HG02759 (cell line): Measurements from ENCODE around the gene PLAC8L1.
"Not testable (repeated sequence)": the region's sequence is repeated elsewhere in the genome, so short reads cannot be mapped to it uniquely, and the experiment has no call there.

ENCODE experiments used
- ATAC-seq: cut with Tn5 transposase; IDR thresholded peaks from one replicate; pipeline ENCODE4 v1.9.1; 2021; ENCODE audit warnings: mild to moderate bottlenecking, moderate library complexity; ENCODE audit not compliant: unreplicated experiment

PLAC8L1 gene, protein sequence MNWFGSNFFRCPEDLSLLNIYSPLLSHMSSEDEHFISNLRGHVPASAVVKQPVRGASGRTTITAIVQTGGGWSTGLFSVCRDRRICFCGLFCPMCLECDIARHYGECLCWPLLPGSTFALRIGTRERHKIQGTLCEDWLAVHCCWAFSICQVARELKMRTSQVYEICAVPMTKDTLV

DNA sequence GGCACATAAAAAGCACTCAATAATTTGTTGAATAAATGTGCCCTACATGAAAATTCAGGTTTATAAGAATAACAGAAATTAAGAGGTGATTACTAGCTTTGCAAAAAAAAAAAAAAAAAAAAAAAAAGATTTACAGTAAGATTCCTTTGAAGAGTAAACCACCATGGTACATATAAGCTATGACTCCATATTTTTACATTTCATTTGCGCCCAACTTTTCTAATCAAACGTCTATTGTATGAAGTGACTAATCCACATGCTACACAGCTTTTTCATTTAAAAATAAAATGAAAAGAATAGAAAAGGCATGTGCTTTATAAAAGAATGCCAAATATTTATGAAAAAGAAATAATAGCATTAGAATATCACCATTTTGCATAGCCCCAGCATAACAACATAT lies at the start of gene PLAC8L1:
Gene PLAC8L1 (minus strand): TSS at position 101 of the 400 bp plus-strand sequence. CDS start 1,266 bp downstream, outside the sequence.
- ATAC-seq = no peak

DNA sequence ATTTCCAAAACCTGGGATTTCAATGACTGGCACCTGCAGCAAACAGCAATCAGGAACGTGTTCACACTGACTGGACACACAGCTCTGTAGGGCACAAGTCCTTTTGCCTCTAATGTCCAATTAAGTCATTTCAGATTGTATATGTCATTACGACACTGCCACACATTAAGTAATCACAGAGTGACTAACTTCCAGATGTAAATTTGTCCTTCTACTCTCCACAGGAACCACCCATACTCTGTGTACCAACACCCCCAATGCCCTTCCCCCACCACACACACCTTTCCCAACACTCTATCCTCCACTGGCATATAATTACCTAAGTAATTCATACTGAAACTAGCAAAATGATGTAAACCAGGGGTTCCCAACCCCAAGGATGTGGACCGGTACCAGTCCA lies 46.6 kb upstream of the PLAC8L1 start:
- no peak for ATAC-seq

DNA sequence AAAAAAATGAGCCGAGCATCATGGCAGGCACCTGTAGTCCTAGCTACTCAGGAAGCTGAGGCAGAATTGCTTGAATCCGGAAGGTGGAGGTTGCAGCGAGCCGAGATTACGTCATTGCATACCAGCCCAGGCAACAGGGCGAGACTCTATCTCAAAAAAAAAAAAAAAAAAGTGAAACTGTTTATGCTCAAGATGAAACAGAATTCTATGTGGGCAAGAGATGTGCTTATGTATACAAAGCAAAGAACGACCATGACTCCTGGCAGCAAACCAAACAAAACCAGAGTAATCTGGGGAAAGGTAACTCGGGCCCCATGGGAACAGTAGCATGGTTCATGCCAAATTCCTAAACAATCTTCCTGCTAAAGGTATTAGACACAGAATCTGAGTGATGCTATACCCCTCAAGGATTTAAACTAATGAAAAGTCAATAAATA lies 32.6 kb upstream of the PLAC8L1 start:
- no peak for ATAC-seq

DNA sequence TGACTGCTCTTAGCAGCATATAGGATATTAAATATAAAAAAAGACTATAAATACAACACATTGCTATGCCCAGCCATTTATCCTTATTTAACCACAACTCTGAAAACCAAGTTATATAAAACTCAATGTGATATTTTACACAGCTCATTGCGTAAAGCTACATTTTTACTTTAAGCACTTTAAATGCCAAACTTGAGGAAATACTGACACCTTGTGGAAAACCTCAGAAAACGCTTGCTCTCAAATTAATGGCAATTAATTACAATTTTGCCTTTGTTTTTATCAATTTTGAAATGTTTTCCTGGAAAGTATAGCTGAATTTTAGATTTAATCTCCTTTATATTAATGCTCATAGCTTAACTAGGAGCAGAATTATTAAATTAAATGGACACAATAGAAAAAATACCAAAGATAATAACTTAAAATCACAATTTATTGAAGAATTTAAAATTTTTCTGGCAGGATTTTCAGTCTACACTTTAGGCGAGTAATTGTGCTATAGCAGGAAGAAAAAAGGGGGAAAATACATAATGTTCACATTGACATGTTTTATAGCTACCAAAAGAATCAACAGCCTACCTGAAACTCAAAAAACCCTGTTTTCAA lies 25.2 kb upstream of the PLAC8L1 start:
- no peak for ATAC-seq

DNA sequence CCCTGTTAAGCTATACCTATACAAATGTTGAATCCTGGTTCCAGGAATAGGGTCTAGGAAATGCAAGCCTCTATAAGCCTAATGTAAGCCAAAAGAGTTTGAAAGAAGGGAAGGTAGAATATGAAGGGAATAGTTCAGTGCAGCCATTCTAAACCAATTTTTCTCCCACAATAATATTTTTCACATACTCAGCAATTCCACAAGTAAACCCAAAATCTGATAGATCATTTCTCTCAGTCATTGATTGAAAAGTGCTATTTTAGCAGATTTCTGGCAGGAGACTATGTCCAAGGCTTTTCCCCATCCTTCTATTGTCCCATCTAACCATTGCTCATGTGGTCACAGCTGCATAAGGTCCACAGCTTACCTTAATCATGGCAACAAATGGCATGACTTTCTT lies 20.7 kb upstream of the PLAC8L1 start:
- ATAC-seq = no peak

DNA sequence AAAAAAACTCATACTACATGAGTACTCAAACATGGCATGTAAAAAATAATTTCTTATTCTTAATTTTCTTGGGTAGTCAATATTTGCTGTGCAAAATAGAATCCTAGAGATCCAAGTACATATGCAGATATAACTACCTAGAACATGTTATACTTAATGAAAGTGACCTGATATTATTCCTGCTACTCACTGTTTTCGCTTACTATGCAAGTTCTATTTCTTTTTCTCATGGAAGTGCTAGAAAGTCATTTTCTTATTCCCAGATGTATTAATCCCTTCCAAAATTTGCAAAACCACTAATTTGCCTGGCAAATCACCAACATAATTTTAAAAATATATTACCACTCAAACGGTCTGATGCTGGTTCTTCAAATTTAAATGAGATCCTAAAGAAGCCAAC lies 19.2 kb upstream of the PLAC8L1 start:
- ATAC-seq = no peak

DNA sequence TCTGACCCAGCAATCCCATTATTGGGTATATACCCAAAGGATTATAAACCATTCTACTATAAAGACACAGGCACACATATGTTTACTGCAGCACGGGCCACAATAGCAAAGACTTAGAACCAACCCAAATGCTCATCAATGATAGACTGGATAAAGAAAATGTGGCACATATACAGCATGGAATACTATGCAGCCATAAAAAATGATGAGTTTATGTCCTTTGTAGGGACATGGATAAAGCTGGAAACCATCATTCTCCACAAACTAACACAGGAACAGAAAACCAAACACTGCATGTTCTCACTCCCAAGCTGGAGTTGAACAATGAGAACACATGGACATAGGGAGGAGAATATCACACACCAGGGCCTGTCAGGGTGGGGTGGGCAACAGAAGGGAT lies 16.1 kb upstream of the PLAC8L1 start:
- not testable (repeated sequence) for ATAC-seq

DNA sequence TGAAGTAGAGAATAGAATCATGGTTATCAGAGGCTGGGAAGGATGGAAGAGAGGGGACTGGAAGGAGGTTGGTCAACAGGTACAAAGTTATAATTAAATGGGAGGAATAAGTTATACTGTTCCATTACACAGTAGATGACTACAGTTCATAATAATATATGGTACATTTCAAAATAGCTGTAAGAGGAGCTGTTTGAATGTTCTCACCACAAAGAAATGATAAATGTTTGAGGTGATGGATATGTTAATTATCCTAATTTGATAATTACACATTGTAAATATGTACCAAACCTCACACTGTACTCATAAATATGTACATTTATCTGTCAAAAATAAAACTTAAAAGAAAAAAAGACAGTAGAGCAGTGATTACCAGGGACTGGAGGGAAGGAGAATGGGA lies 12.9 kb upstream of the PLAC8L1 start:
- ATAC-seq = no peak

DNA sequence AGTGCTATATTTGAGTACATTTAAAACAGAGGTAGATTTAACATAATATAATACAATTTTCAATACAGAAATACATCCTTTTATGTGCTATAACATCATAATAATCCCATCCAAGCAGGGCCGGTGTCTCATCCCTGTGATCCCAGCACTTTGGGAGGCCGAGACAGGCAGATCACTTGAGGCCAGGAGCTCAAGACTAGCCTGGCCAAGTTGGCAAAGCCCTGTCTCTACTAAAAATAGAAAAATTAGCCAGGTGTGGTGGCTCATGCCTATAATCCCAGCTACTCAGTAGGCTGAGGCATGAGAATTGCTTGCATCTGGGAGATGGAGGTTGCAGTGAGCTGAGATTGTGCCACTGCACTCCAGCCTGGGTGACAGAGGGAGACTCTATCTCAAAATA lies 11.8 kb upstream of the PLAC8L1 start:
- not testable (repeated sequence) for ATAC-seq

DNA sequence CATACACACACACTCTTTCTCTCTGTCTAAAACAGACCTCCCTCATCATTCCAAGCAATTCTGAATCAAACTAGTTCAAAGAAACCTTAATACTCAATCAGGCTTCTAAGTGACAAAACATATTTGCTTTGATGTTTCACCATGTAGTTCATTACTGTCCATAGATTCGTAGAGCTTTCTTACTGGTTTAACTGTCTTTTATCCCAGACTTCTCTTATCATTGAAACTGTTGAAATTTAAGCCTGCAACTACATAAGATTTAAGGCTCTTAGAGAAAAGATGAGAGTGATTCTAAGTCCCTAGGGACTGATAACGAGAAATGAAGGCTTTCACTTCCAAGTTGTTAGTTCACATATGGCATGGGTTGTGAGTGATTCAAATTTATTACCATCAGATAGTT lies 11.0 kb upstream of the PLAC8L1 start:
- no peak for ATAC-seq

DNA sequence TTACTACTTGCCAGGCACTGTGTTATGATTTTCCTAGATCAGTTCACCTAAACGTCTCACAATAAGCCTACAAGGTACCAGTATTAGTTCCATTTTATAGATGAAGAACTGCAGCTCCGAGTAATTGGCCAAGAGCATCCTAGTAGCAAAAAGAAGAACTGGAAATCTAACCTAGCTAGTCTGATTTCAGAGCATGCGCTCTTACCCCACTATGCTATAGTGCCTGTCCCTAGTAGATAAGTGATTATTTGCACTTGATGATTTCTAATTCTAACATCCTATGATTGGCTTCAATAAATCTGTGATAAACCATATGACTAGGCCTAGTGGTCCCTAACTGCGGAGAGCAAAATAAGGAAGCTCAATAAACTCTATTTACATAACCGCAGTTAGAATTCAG lies 7.1 kb upstream of the PLAC8L1 start:
- no peak for ATAC-seq

DNA sequence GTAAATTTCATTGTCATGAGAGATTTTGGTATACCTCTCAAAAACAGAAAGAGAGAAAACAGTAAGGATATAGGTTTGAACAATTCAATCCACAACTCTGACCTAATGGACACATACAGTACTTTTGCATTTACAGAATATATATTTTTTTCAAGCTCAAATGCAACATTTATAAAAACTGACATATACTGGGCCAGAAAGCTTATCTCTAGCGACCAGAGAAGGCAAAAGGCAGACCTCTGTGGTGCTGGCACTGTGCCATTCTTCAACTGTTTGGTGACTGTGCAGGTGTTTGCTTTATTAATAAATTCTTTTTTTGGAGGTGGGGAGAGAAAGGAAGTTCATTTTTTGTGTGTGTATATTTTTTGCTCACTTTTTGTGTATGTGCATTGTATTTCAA lies 6.0 kb upstream of the PLAC8L1 start:
- no peak for ATAC-seq

DNA sequence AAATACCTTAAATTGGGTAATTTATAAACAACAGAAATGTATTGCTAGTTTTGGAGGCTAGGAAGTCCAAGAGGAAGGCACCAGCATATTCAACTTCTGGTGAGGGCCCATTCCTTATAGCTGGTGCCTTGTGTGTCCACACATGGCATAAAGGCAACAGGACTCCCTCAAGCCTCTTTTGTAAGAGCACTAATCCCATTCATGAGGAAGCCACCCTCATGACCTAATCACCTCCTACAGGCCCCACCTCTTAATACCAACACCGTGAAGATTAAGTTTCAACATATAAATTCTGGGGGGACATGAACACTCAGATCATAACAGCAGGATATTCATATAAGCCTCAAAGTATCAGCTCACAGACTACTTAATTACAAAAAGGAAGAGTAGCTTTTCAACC lies 4.0 kb upstream of the PLAC8L1 start:
- no peak for ATAC-seq

DNA sequence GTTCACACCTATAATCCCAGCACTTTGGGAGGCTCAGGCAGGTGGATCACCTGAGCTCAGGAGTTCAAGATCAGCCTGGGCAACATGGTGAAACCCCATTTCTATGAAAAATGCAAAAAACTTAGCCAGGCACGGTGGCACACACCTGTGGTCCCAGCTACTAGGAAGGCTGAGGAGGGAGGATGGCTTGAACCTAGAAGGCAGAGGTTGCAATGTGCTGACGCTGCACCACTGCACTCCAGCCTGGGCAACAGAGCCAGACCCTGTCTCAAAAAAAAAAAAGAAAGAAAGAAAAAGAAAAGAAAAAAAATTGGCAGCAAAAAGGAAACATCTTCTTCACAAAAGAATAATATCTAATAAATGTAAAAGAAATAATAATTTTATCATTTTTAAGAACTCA lies 3.5 kb upstream of the PLAC8L1 start:
- ATAC-seq = not testable (repeated sequence)

DNA sequence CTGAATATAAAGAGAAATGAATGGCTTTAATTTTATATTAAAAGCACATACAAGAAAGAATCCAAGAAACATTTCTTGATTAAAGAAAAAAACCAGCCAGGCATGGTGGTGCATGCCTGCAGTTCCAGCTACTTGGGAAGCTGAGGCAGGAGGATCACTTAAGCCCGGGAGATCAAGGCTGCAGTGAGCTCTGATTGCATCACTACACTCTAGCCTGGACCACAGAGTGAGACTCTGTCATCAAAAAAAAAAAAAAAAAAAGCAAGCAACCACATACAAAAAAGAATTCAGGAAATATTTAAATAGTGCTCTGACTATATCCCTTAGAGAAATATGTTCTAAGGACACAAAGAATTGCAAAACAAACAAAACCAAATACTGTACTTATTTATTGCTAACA lies 2.5 kb upstream of the PLAC8L1 start:
- ATAC-seq = no peak

DNA sequence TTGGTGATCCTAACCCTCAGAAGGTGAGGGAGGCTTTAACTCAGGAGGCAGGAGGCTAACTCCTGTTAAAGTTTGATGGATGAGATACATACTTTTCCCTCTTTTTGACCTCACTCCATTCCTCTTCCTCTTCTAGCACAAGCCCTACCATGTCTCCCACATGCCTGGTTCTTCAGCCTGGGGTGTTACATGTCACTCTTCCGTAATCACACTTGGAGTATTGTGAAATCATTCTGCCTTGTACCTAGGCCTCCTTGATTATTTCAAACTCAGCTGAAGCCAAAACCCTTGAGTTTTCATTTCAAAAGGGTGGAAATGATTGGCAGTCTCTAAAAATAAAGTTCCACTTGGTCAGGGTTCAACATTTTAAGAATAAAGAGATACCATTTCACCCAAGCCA lies 1.8 kb downstream of the PLAC8L1 start:
- no peak for ATAC-seq

DNA sequence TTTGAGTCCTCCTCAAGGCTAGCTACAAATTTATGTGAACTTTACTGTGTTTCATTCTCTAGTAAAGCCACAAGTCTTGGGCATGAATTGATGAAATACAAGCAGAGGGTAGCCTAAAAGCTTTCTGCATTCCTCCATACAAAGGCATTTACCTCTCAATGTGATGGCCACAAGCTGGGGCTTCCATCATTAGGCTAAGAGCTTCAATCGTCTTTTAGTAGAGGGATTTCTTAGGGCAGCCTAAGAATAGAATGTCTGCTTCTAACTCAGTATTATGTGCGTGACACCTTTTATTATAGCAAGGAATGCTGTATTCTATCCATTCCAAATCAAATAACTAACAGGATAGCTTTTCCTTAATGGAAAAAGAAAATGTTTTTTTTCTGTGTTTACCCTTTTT lies 3.7 kb downstream of the PLAC8L1 start:
- ATAC-seq = no peak

DNA sequence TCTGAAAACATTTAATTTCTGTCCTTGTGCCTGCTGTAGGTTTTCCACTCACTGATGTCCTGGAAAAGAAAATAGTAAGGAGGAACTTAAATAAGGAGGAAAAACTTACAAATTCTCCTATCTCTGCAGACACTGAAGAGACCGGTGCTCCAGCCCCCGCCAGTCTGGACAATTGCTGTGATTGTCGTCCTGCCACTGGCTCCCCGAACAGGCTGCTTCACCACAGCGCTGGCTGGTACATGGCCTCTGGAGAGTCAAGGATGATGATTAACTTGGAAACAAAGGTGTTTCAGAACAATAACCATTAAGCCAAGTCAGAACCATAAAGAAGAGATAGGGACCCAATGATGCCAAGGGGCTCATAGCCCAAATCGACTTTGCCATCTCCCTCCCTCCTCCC lies 7.3 kb downstream of the PLAC8L1 start:
- no peak for ATAC-seq

DNA sequence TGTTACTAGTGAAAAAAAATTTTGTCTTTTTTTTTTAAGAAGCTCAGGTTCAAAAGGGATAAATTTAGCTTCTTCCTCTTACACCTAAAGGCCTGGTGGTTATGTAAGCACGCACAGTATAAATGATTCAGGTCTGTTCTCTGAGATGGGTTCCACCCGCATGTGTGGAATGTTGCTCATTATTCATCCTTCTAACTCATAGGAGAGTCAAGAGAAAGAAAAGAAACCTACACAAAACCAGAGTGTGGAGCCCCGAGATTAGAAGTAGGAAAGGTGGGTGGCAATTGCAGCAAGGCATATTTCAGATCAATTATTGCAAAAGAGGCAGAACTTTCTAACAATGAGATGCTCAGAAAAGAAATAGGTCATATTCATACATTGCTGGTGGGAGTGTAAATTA lies 13.5 kb downstream of the PLAC8L1 start:
- no peak for ATAC-seq

DNA sequence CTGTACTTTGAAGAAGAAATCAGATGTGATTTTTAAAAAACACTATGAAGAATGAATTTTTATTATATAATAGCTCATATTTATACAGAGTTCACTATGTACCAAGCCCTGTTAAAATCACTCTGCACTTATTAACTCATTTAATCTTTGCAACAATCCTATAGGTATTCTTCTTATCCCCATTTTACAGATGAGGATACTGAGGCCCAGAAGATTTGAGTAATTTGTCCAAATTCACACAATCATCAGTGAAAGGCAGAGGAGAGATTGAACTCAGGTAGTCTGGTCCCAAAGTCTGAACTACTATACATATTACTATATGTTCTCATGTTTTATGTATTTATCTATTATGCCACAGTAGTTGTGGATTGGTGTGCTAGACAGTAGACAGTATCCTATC lies 16.1 kb downstream of the PLAC8L1 start:
- ATAC-seq = no peak

DNA sequence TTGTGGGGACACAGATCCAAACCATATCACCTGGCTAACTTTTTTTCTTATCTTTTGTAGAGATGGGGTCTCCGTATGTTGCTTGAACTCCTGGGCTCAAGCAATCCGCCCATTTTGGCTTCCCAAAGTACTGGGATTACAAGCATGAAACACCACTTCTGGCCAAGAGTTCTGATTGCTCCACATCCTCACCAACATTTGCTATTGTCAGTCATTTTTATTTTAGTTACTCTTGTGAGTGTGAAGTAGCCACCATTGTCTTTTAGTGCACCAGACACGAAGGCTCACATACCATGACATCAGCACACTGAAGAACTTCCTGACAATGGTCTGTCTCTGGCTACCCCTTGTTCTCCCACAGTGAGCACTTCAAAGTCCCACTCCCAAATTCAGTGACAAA lies 17.3 kb downstream of the PLAC8L1 start:
- ATAC-seq = no peak

DNA sequence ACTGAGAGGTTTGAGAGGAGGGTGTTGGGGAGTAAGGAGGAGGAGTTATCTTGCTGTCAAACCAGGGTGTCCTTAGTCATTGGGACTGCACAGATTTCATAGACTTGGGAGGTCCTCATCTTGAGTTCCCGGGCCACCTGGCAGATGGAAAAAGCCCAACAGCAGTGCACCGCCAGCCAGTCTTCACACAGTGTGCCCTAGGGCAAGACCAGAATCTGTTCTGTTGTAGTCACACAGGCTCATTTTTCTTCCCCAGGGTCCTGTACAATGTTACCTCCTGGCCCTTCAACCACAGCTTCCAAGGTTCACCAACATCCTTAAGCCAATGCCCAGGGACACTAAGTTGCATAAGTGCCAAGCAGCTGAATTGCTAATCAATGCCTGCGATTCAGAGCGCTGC lies 21.0 kb downstream of the PLAC8L1 start:
- ATAC-seq = no peak

DNA sequence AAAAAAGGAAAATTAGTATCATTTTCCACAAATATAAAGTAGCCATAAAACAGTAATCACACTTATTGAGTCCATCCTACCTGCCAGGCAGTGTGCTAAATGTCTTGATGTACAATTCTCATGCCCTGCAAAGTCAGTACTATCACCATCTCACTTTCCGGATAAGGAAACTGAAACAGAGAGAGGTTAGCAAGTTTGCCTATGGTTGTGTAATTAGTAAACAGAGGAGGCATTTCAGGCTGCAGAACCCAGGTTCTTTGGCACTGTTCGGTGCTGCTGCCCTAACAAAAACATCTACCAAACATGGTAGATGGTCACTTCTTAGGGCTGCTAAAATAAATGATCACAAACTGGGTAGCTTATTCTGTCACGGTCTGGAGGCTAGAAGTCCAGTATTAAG lies 22.6 kb downstream of the PLAC8L1 start:
- ATAC-seq = peak; percentile 67
